ENCODE data around the gene OR4A16. TPM values are rescaled to one million over a fixed set of nuclear protein-coding genes. Genes with fewer than 3 reads are reported as not detected.

Gene OR4A16
- total RNA-seq, 1 donor from 2014 or later: not detected

- TF ChIP-seq POLR2AphosphoS5 (IDR thresholded peaks at IDR 0.05; ENCODE audit: insufficient read depth in 1 of 2, low read depth in 1 of 2) (no peak), CTCF (IDR thresholded peaks at IDR 0.05) (no peak), POLR2A (IDR thresholded peaks at IDR 0.05) (no peak)
- no peak within 1 kb of the TSS for H3K27ac ChIP-seq
- no peak for DNase-seq (ENCODE audit: extremely low spot score in 2 of 2)
- no peaks in the 10 kb centered on the region for H3K36me3 ChIP-seq
- H3K4me1 ChIP-seq: no peaks in the 10 kb centered on the region
- intact Hi-C loops (cut with DNase I): no loop called here
- no peak within 1 kb of the TSS for H3K4me3 ChIP-seq
- H3K27me3 ChIP-seq: no peaks in the 10 kb centered on the region
- H3K9me3 ChIP-seq: no peaks in the 10 kb centered on the region
Observed at GRCh38 chr11:55367674-55368073, 24.7 kb downstream of the OR4A16 start, which contains the start of gene OR4A15. TSS of gene OR4A15 (plus strand) at chr11:55367974. CDS start at chr11:55367974, 0 bp downstream.

Other genes starting within 250 kb of the OR4A16 start
- not detected for gene TRIM48, start 81.0 kb upstream of the OR4A16 start, total RNA-seq
- gene OR4A15, start 24.8 kb downstream of the OR4A16 start, total RNA-seq: not detected
- gene OR4C15, start 211.3 kb downstream of the OR4A16 start, total RNA-seq: not detected
- not detected for gene OR4C16, start 228.9 kb downstream of the OR4A16 start, total RNA-seq

Data from vagina (tissue), 2 donors.